Duodenal mucosa (tissue), 2 donors: Measurements from ENCODE around the gene PRSS57.
A peak's percentile ranks its signal among the peaks of the same experiment; 100 is the strongest.
"Not testable (repeated sequence)": the region's sequence is repeated elsewhere in the genome, so short reads cannot be mapped to it uniquely, and the experiment has no call there.

Experiments
- H3K27ac ChIP-seq: one replicate; pipeline ENCODE4 v1.7.0; 2013; ENCODE audit warnings: low read depth, low read length
- H3K27me3 ChIP-seq, 2 donors: one replicate each; pipeline ENCODE4 v1.7.0; 2013; ENCODE audit warnings: low read length in 2 of 2, control low read depth in 1 of 2; ENCODE audit not compliant: insufficient read depth in 2 of 2, control insufficient read depth in 1 of 2
- H3K36me3 ChIP-seq, 2 donors: one replicate each; pipeline ENCODE4 v1.7.0; 2013; ENCODE audit warnings: low read length in 2 of 2, control low read depth in 1 of 2; ENCODE audit not compliant: insufficient read depth in 2 of 2, control insufficient read depth in 1 of 2
- H3K4me1 ChIP-seq, 2 donors: one replicate each; pipeline ENCODE4 v1.7.0; 2013; ENCODE audit warnings: low read length in 2 of 2, control low read depth in 1 of 2; ENCODE audit not compliant: insufficient read depth in 2 of 2, control insufficient read depth in 1 of 2
- H3K4me3 ChIP-seq, 2 donors: one replicate each; pipeline ENCODE4 v1.7.0; 2013; ENCODE audit warnings: low read length in 2 of 2, low read depth in 1 of 2
- H3K9ac ChIP-seq, 2 donors: one replicate each; pipeline ENCODE4 v1.7.0; 2013; ENCODE audit warnings: low read length in 2 of 2, low read depth in 1 of 2
- H3K9me3 ChIP-seq, 2 donors: one replicate each; pipeline ENCODE4 v1.7.0; 2013; ENCODE audit warnings: low read length in 2 of 2, control low read depth in 1 of 2; ENCODE audit not compliant: control insufficient read depth in 1 of 2

PRSS57 gene

GRCh38 chr19:709965-710571 lies 14.8 kb upstream of the PRSS57 start:
- H3K4me1 ChIP-seq = no peaks in the 10 kb centered on the region
- peaks cover 3 to 16% of the 10 kb centered on the region in 2 donors for H3K27me3 ChIP-seq
- no peak overlapping the region for H3K9ac ChIP-seq
- no peak overlapping the region for H3K27ac ChIP-seq
- peak overlapping the region in 1 of 2 donors; percentile 32 for H3K4me3 ChIP-seq
- H3K9me3 ChIP-seq = peaks cover 0 to 2% of the 10 kb centered on the region in 2 donors
- no peaks in the 10 kb centered on the region for H3K36me3 ChIP-seq

GRCh38 chr19:709196-709964 lies 14.1 kb upstream of the PRSS57 start:
- Histone ChIP-seq H3K27ac (peak overlapping the region; percentile 42), H3K9ac (no peak overlapping the region), H3K27me3 (peaks cover 3 to 16% of the 10 kb centered on the region in 2 donors), H3K9me3 (peaks cover 0 to 2% of the 10 kb centered on the region in 2 donors), H3K36me3 (no peaks in the 10 kb centered on the region), H3K4me3 (peak overlapping the region in 1 of 2 donors; percentile 32), H3K4me1 (peaks cover 2 to 3% of the 10 kb centered on the region in 2 donors)

- Histone ChIP-seq H3K27me3 (peaks cover 3 to 16% of the 10 kb centered on the region in 2 donors), H3K36me3 (no peaks in the 10 kb centered on the region), H3K9ac (no peak within 1 kb of the TSS), H3K9me3 (peaks cover 0 to 2% of the 10 kb centered on the region in 2 donors), H3K4me3 (peak within 1 kb of the TSS in 1 of 2 donors; percentile 32), H3K27ac (peak within 1 kb of the TSS; percentile 42), H3K4me1 (peaks cover 5 to 6% of the 10 kb centered on the region in 2 donors)
These were observed 13.2 kb upstream of the PRSS57 start, which contains the start of gene PALM for GRCh38 chr19:708154-709143. Gene PALM, plus strand, starts transcription at chr19:708935. Its CDS starts 212 bp downstream, at chr19:709147.

- H3K9ac ChIP-seq = peak overlapping the region in 1 of 2 donors; percentile 57
- H3K36me3 ChIP-seq = no peaks in the 10 kb centered on the region
- H3K27ac ChIP-seq = no peak overlapping the region
- H3K9me3 ChIP-seq = peaks cover 0 to 2% of the 10 kb centered on the region in 2 donors
- peak overlapping the region; percentile 25 to 60 for H3K4me3 ChIP-seq
- peaks cover 0 to 8% of the 10 kb centered on the region in 2 donors for H3K27me3 ChIP-seq
- peaks cover 5 to 6% of the 10 kb centered on the region in 2 donors for H3K4me1 ChIP-seq
These were observed 9.1 kb upstream of the PRSS57 start for GRCh38 chr19:704447-704741.

- Histone ChIP-seq H3K36me3 (no peaks in the 10 kb centered on the region), H3K9me3 (peaks cover 0 to 2% of the 10 kb centered on the region in 2 donors), H3K27me3 (peaks cover 0 to 12% of the 10 kb centered on the region in 2 donors), H3K4me3 (peak overlapping the region; percentile 31 to 61), H3K4me1 (peaks cover 5 to 6% of the 10 kb centered on the region in 2 donors), H3K27ac (no peak overlapping the region), H3K9ac (peak overlapping the region in 1 of 2 donors; percentile 57)
These were observed 8.6 kb upstream of the PRSS57 start for GRCh38 chr19:703651-704446.

- H3K4me3 ChIP-seq = peak overlapping the region; percentile 31 to 61
- H3K27ac ChIP-seq = no peak overlapping the region
- H3K4me1 ChIP-seq = peaks cover 5 to 6% of the 10 kb centered on the region in 2 donors
- H3K36me3 ChIP-seq = no peaks in the 10 kb centered on the region
- H3K9me3 ChIP-seq = peaks cover 0 to 2% of the 10 kb centered on the region in 2 donors
- H3K9ac ChIP-seq = peak overlapping the region in 1 of 2 donors; percentile 32
- peaks cover 0 to 10% of the 10 kb centered on the region in 2 donors for H3K27me3 ChIP-seq
These were observed 8.0 kb upstream of the PRSS57 start for GRCh38 chr19:703329-703650.

- H3K9me3 ChIP-seq, H3K9ac ChIP-seq, H3K36me3 ChIP-seq, H3K27me3 ChIP-seq, H3K4me1 ChIP-seq, H3K27ac ChIP-seq: not testable (repeated sequence)
- peak overlapping the region in 1 of 2 donors; percentile 61 for H3K4me3 ChIP-seq
These were observed 7.6 kb upstream of the PRSS57 start for GRCh38 chr19:702847-703246.

GRCh38 chr19:699885-700284 lies 4.6 kb upstream of the PRSS57 start:
- not testable (repeated sequence) for H3K27me3 ChIP-seq, H3K9ac ChIP-seq, H3K36me3 ChIP-seq, H3K9me3 ChIP-seq, H3K4me1 ChIP-seq, H3K27ac ChIP-seq, H3K4me3 ChIP-seq

- not testable (repeated sequence) for H3K36me3 ChIP-seq, H3K27me3 ChIP-seq, H3K9me3 ChIP-seq, H3K27ac ChIP-seq, H3K4me3 ChIP-seq, H3K9ac ChIP-seq, H3K4me1 ChIP-seq
These were observed 3.3 kb upstream of the PRSS57 start for GRCh38 chr19:698529-698928.
